SJSA1 (cell line): ENCODE measurements around the gene RAB9B. TPM values are rescaled to one million over a fixed set of nuclear protein-coding genes. Genes with fewer than 3 reads are reported as not detected.
A peak's percentile ranks its signal among the peaks of the same experiment; 100 is the strongest.

Source experiments
- DNase-seq, 2 experiments: peaks; one replicate each; pipeline ENCODE4 v3.0.0-alpha.2; 2015 to 2020; ENCODE audit warnings: low spot score in 2 of 2, low read depth in 1 of 2
- H3K27ac ChIP-seq: fragments of 250-450 bp; sonication (Bioruptor Pico); 2 replicates; pipeline ENCODE4 v1.5.1; 2020; ENCODE audit warnings: mild to moderate bottlenecking, moderate library complexity
- H3K27me3 ChIP-seq: fragments of 250-450 bp; sonication (Bioruptor Pico); replicated peaks from 2 replicates; pipeline ENCODE4 v1.5.1; 2020; ENCODE audit warnings: mild to moderate bottlenecking, moderate library complexity
- H3K36me3 ChIP-seq: fragments of 250-450 bp; sonication (Bioruptor Pico); 2 replicates; pipeline ENCODE4 v1.5.1; 2020; ENCODE audit warnings: mild to moderate bottlenecking
- H3K4me1 ChIP-seq: fragments of 250-450 bp; sonication (Bioruptor Pico); replicated peaks from 2 replicates; pipeline ENCODE4 v1.6.1; 2021; ENCODE audit warnings: mild to moderate bottlenecking
- H3K4me3 ChIP-seq: fragments of 250-450 bp; sonication (Bioruptor Pico); 2 replicates; pipeline ENCODE4 v1.5.1; 2020; ENCODE audit warnings: mild to moderate bottlenecking
- H3K9me3 ChIP-seq: fragments of 250-450 bp; sonication (Bioruptor Pico); replicated peaks from 2 replicates; pipeline ENCODE4 v1.5.1; 2020; ENCODE audit warnings: mild to moderate bottlenecking
- total RNA-seq: library from RNA; depleted of rRNA; stranded (reverse); fragments of >200 nt; shearing (Covaris generic); gene quantifications from 2 replicates; pipeline ENCODE4 v1.2.3, GENCODE V29; 2014; rRNA removed

The RAB9B gene
- 0.50 and 1.7 TPM in 2 replicates for total RNA-seq

GRCh38 chrX:103831803-103832544 lies at the start of gene RAB9B:
RAB9B (minus strand) TSS chrX:103832257; CDS start chrX:103825784, 6,473 bp downstream.
- H3K27ac ChIP-seq, result no peak within 1 kb of the TSS
- peak within 1 kb of the TSS; percentile 27 for H3K4me3 ChIP-seq
- peak; percentile 7 to 43 for DNase-seq
- no peaks in the 10 kb centered on the region for H3K27me3 ChIP-seq
- no peaks in the 10 kb centered on the region for H3K4me1 ChIP-seq
- no peaks in the 10 kb centered on the region for H3K36me3 ChIP-seq
- no peaks in the 10 kb centered on the region for H3K9me3 ChIP-seq

- H3K9me3 ChIP-seq, result no peaks in the 10 kb centered on the region
- H3K4me3 ChIP-seq, result no peak overlapping the region
- H3K27me3 ChIP-seq, result no peaks in the 10 kb centered on the region
- H3K27ac ChIP-seq, result peak overlapping the region; percentile 21; the same call in 1 of the 2 replicates
- H3K4me1 ChIP-seq, result peaks cover 11% of the 10 kb centered on the region
- H3K36me3 ChIP-seq, result no peaks in the 10 kb centered on the region
- no peak for DNase-seq
These were observed 47.3 kb upstream of the RAB9B start for GRCh38 chrX:103879339-103879738.

- H3K27ac ChIP-seq, result no peak overlapping the region
- no peak overlapping the region for H3K4me3 ChIP-seq
- DNase-seq, result peak; percentile 45 to 55
These were observed 46.5 kb upstream of the RAB9B start for GRCh38 chrX:103878466-103879122.

GRCh38 chrX:103877571-103877970 lies 45.5 kb upstream of the RAB9B start:
- Histone ChIP-seq H3K27ac (no peak overlapping the region), H3K36me3 (no peaks in the 10 kb centered on the region), H3K4me3 (no peak overlapping the region), H3K4me1 (peaks cover 11% of the 10 kb centered on the region), H3K9me3 (no peaks in the 10 kb centered on the region), H3K27me3 (no peaks in the 10 kb centered on the region)
- DNase-seq, result no peak

More at GRCh38 chrX:103878466-103879122, 46.5 kb upstream of the RAB9B start:
- H3K9me3 ChIP-seq, result no peaks in the 10 kb centered on the region
- no peaks in the 10 kb centered on the region for H3K27me3 ChIP-seq
- peaks cover 11% of the 10 kb centered on the region for H3K4me1 ChIP-seq
- no peaks in the 10 kb centered on the region for H3K36me3 ChIP-seq

- Histone ChIP-seq H3K27me3 (no peaks in the 10 kb centered on the region), H3K27ac (no peak overlapping the region), H3K9me3 (no peaks in the 10 kb centered on the region), H3K4me1 (no peaks in the 10 kb centered on the region), H3K4me3 (no peak overlapping the region), H3K36me3 (no peaks in the 10 kb centered on the region)
- DNase-seq, result peak in 1 of 2 experiments; percentile 37
These were observed 33.0 kb upstream of the RAB9B start for GRCh38 chrX:103864886-103865534.

GRCh38 chrX:103864149-103864548 lies 32.1 kb upstream of the RAB9B start:
- Histone ChIP-seq H3K4me3 (no peak overlapping the region), H3K4me1 (no peaks in the 10 kb centered on the region), H3K27me3 (no peaks in the 10 kb centered on the region), H3K36me3 (no peaks in the 10 kb centered on the region), H3K9me3 (no peaks in the 10 kb centered on the region), H3K27ac (no peak overlapping the region)
- no peak for DNase-seq

- H3K27me3 ChIP-seq, result no peaks in the 10 kb centered on the region
- no peaks in the 10 kb centered on the region for H3K9me3 ChIP-seq
- no peak overlapping the region for H3K27ac ChIP-seq
- H3K36me3 ChIP-seq, result no peaks in the 10 kb centered on the region
- no peak for DNase-seq
- H3K4me3 ChIP-seq, result no peak overlapping the region
- no peaks in the 10 kb centered on the region for H3K4me1 ChIP-seq
These were observed 29.1 kb upstream of the RAB9B start for GRCh38 chrX:103861200-103861599.

GRCh38 chrX:103849558-103849957 lies 17.5 kb upstream of the RAB9B start:
- DNase-seq, result no peak
- H3K9me3 ChIP-seq, result no peaks in the 10 kb centered on the region
- H3K4me3 ChIP-seq, result no peak overlapping the region
- H3K27me3 ChIP-seq, result no peaks in the 10 kb centered on the region
- no peaks in the 10 kb centered on the region for H3K36me3 ChIP-seq
- H3K4me1 ChIP-seq, result no peaks in the 10 kb centered on the region
- H3K27ac ChIP-seq, result no peak overlapping the region

GRCh38 chrX:103847174-103847870 lies 15.3 kb upstream of the RAB9B start:
- Histone ChIP-seq H3K27me3 (no peaks in the 10 kb centered on the region), H3K9me3 (no peaks in the 10 kb centered on the region), H3K36me3 (no peaks in the 10 kb centered on the region), H3K4me1 (no peaks in the 10 kb centered on the region), H3K27ac (no peak overlapping the region), H3K4me3 (no peak overlapping the region)
- DNase-seq, result no peak

- no peaks in the 10 kb centered on the region for H3K36me3 ChIP-seq
- no peaks in the 10 kb centered on the region for H3K9me3 ChIP-seq
- H3K4me3 ChIP-seq, result no peak overlapping the region
- H3K27ac ChIP-seq, result no peak overlapping the region
- no peak for DNase-seq
- H3K27me3 ChIP-seq, result no peaks in the 10 kb centered on the region
- no peaks in the 10 kb centered on the region for H3K4me1 ChIP-seq
These were observed 14.3 kb upstream of the RAB9B start for GRCh38 chrX:103846386-103846785.

- no peak overlapping the region for H3K4me3 ChIP-seq
- no peak overlapping the region for H3K27ac ChIP-seq
- no peaks in the 10 kb centered on the region for H3K27me3 ChIP-seq
These were observed 13.2 kb upstream of the RAB9B start for GRCh38 chrX:103845165-103845653.

GRCh38 chrX:103839404-103839803 lies 7.3 kb upstream of the RAB9B start:
- Histone ChIP-seq H3K27me3 (no peaks in the 10 kb centered on the region), H3K9me3 (no peaks in the 10 kb centered on the region), H3K36me3 (no peaks in the 10 kb centered on the region), H3K4me3 (no peak overlapping the region), H3K4me1 (no peaks in the 10 kb centered on the region), H3K27ac (no peak overlapping the region)
- DNase-seq, result no peak

More at GRCh38 chrX:103845165-103845653, 13.2 kb upstream of the RAB9B start:
- DNase-seq, result peak; percentile 36 to 45
- Histone ChIP-seq H3K36me3 (no peaks in the 10 kb centered on the region), H3K9me3 (no peaks in the 10 kb centered on the region), H3K4me1 (no peaks in the 10 kb centered on the region)

GRCh38 chrX:103831342-103831802 lies 685 bp downstream of the RAB9B start:
- peak in 1 of 2 experiments; percentile 5 for DNase-seq
- Histone ChIP-seq H3K4me3 (peak overlapping the region; percentile 27), H3K27me3 (no peaks in the 10 kb centered on the region), H3K4me1 (no peaks in the 10 kb centered on the region), H3K27ac (no peak overlapping the region), H3K36me3 (no peaks in the 10 kb centered on the region), H3K9me3 (no peaks in the 10 kb centered on the region)
